Erythroblast (primary cell): ENCODE results near the gene TMEM187.

Experiments
- DNase-seq, 2 experiments: peaks; one replicate each; lab custom pipeline; 2025; lab: John Stamatoyannopoulos, UW
- GATA1 ChIP-seq: IDR thresholded peaks from 2 replicates; pipeline ENCODE4 v1.6.1; 2011; ENCODE audit warnings: low read depth, mild to moderate bottlenecking, control low read depth, low read length, moderate library complexity
- POLR2A ChIP-seq: IDR thresholded peaks from 2 replicates; pipeline ENCODE4 v1.6.1; 2011; ENCODE audit warnings: mild to moderate bottlenecking, low read length

TMEM187 gene

GRCh38 chrX:153930011-153930910 is 42.3 kb upstream of the TMEM187 start:
- no peak for DNase-seq
- TF ChIP-seq POLR2A (no peak), GATA1 (no peak)

GRCh38 chrX:153931151-153931550 is 41.4 kb upstream of the TMEM187 start:
- TF ChIP-seq POLR2A (no peak), GATA1 (no peak)
- no peak for DNase-seq

- no peak for DNase-seq
- TF ChIP-seq GATA1 (no peak), POLR2A (no peak)
Measured at GRCh38 chrX:153931748-153932147, 40.8 kb upstream of the TMEM187 start.

- TF ChIP-seq GATA1, result no peak
- no peak for TF ChIP-seq POLR2A
- no peak for DNase-seq
Measured at GRCh38 chrX:153932220-153932915, 40.2 kb upstream of the TMEM187 start.

DNA sequence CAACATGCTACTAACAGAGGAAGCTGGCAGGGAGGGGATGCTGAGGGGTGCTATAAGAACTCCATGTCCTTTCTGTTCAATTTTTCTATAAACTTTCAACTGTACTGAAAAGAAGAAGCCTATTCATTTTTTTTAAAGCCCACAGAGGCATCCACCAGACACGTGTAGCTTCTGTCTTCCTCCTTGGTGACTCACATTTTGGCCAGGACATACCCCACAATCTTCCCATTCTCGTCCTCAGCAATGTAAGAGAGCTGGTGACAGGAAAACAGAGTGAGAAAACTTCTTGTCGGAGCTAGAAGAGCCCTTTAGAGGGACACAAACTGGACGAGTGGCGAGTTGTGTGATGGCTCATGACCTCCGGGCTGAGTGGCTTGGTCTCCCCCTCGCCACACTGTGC is 38.8 kb upstream of the TMEM187 start:
- TF ChIP-seq GATA1 (no peak), POLR2A (no peak)
- DNase-seq, result no peak

- TF ChIP-seq GATA1, result no peak
- TF ChIP-seq POLR2A, result no peak
- DNase-seq, result peak; percentile 28 to 49
Measured at GRCh38 chrX:153934148-153934761, 38.3 kb upstream of the TMEM187 start.

DNA sequence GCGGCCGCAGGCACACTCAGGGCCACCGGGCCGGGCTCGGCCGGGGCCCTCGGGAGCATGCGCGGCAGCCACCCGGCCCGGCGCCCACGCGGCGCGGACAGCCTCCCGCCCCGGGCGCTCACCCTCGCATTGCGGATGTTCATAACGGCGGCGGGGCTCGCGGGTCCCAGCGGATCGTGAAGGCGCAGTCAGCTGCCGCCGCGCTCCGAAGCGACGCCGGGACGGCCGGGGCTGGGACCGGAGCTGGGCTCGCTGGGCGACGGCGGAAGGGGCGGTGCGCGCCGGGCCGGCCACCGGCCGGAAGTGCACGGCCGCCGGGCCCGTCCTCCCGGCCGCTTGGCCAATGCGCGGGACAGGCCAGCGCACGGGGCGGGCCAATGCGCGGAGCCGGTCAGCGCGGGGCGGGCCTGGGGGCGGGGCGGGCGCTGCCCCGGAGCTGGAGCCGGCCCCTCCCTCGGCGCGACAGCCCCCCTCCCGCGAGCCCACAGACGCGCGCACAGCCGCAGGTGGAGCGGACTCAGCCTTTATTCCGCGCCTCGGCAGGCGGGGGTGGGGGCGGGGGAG is 37.7 kb upstream of the TMEM187 start, which contains the start of gene NAA10:
TSS of gene NAA10 (minus strand) at position 276 of the 564 bp plus-strand sequence. CDS start at position 143, 133 bp downstream.
- peak; percentile 81 to 86 for DNase-seq
- peak; percentile 56 for TF ChIP-seq POLR2A
- no peak for TF ChIP-seq GATA1

DNA sequence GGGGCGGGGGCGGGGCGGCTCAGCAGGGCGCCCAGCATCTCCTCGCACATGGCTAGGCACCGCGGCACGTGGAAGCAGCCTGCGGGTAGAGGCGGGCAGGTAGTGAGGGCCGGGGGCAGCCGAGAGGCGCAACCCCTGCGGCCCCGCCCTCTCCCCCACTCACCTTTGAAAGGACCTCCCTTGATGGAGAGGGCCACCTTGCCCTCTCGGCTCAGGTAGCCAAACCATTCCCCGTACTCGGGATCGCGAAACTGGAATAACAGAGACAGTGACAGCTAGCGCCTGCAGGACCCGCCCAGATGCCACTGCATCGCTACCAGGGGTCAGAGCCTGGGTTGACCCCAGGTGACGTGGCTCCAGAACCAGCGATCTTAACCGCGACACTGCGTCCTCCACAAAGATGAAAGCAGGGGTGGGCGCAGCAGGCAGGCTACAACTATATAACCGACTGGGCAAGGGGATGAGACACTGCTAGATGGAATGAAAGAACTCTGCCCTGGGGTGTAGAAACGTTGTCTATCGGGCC is 37.2 kb upstream of the TMEM187 start:
- no peak for TF ChIP-seq GATA1
- TF ChIP-seq POLR2A, result no peak
- peak in 1 of 2 experiments; percentile 31 for DNase-seq

DNA sequence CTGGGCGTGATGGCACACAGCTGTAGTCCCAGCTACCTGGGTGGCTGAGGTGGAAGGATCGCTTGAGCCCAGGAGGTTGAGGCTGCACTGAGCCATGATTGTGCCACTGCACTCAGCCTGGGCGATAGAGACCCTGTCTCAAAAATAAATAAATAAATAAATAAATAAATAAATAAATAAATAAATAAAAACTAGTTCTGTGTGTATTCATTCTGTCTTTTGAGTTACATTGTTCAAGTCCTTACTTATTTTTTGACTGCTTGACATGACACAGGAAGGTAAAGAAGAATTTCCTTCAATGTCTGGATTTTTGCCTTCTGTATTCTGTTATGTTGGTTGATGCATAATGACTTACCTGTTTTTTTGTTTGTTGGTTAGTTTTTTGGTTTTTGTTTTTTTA is 35.5 kb upstream of the TMEM187 start:
- no peak for DNase-seq
- no peak for TF ChIP-seq POLR2A
- TF ChIP-seq GATA1, result no peak

GRCh38 chrX:153938226-153938786 is 34.2 kb upstream of the TMEM187 start:
- no peak for DNase-seq
- TF ChIP-seq POLR2A (no peak), GATA1 (no peak)

DNA sequence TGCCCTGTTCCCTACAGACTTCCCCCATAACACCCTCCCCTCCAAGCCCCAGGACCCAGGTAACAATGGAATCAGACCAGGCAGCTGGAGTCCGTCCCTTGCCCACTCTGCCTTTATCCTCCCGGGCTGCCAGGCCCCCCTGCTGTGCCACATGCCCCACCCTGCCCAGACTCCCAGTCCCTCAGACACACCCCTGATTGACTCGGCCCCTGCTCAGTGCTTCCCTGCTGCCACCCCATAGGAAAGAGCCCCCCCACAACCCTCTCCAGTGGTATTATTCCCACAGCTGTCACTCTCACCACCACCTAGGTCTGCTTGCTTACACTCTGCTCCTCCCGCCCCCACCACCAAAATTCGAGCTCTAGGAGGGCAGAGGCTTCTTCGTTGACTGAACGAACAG is 33.0 kb upstream of the TMEM187 start:
- TF ChIP-seq POLR2A, result no peak
- no peak for TF ChIP-seq GATA1

DNA sequence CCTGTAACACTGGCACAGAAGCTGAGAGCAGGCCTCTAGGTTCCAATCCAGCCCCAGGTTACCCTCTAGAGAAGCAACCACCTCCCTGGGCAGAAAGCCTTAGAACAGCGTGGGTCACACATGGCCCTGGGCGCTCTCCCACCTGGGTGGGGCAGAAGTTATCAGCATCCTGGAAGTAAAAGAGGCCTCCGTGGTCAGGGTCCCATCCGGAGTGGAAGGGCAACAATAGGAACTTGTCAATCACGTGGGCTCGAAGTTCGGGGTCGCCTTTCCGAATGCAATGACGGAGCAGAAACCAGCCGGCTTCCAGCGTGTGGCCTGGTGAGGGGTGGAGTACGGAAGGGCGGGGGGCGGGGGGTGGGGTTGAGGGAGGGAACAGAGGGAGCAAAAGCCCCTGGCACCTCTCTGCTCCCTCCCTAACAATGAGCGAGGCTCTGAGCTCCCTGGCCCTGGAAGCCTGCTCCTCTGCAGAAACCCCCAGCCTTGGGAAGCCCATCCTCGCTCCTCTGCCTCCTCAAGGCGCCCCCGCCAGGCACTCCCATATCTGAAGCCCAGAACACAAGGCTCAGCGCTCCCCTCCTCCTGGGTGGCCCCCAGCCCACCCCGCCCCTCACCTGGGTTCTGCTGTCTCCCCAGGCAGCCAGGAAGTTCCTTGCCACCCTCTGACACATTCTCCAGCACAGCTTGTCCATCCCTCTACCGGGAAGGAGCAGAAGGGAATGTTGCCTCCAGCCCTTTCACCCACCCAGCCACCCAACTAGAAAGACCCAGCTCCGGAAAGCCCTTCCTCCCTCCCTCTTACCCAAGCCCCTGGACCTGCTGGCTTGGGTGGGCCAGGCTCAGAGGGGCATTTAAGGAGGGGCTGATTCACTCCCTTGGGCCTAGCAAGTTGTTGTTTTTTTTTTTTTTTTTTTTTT is 31.0 kb upstream of the TMEM187 start:
- DNase-seq, result peak; percentile 27 to 35

More for the DNA sequence above, 33.0 kb upstream of the TMEM187 start:
- no peak for DNase-seq

More for the DNA sequence above, 31.0 kb upstream of the TMEM187 start:
- TF ChIP-seq POLR2A (no peak), GATA1 (no peak)
